SU-DHL-6 (cell line): ENCODE data around the gene RASSF1.

ENCODE experiments used
- H2AFZ ChIP-seq: fragments of 200-600 bp; sonication (generic); 2 replicates; pipeline ENCODE4 v1.6.1; 2014; ENCODE audit warnings: low read depth, mild to moderate bottlenecking, moderate library complexity, mixed read lengths, antibody characterized with exemption, low read length; ENCODE audit not compliant: severe bottlenecking
- H3F3A ChIP-seq: fragments of 200-600 bp; shearing (Covaris generic); 2 replicates; pipeline ENCODE4 v1.6.0; 2016; ENCODE audit warnings: antibody characterized with exemption, mild to moderate bottlenecking; ENCODE audit not compliant: insufficient read depth
- H3K27ac ChIP-seq: fragments of 200-600 bp; sonication (generic); 2 replicates; pipeline ENCODE4 v1.5.1; 2016; ENCODE audit warnings: low read depth, mild to moderate bottlenecking, low read length, moderate library complexity, mixed read lengths
- H3K27me3 ChIP-seq: fragments of 200-600 bp; sonication (generic), shearing (Covaris generic); 2 replicates; pipeline ENCODE4 v1.6.0; 2014; ENCODE audit warnings: mild to moderate bottlenecking, low read length
- H3K36me3 ChIP-seq: fragments of 200-600 bp; sonication (generic); 2 replicates; pipeline ENCODE4 v1.6.1; 2014; ENCODE audit warnings: mild to moderate bottlenecking, low read length, mixed read lengths
- H3K4me2 ChIP-seq: fragments of 300-600, 200-600 bp; shearing (Covaris generic), sonication (generic); 2 replicates; pipeline ENCODE4 v1.6.0; 2014; ENCODE audit warnings: low read length, low read depth, mild to moderate bottlenecking; ENCODE audit not compliant: poor library complexity, severe bottlenecking
- H3K4me3 ChIP-seq: fragments of 200-600 bp; sonication (generic); 2 replicates; pipeline ENCODE4 v1.5.1; 2014; ENCODE audit warnings: antibody characterized with exemption, low read length, mild to moderate bottlenecking, mixed read lengths; ENCODE audit not compliant: insufficient read depth, poor library complexity, severe bottlenecking
- H3K79me2 ChIP-seq: fragments of 200-600 bp; sonication (generic); 2 replicates; pipeline ENCODE4 v1.6.1; 2014; ENCODE audit warnings: mild to moderate bottlenecking, low read length, moderate library complexity; ENCODE audit not compliant: insufficient read depth
- H3K9ac ChIP-seq: fragments of 200-600 bp; sonication (generic); 2 replicates; pipeline ENCODE4 v1.7.0; 2014; ENCODE audit warnings: mild to moderate bottlenecking, low read length
- H3K9me2 ChIP-seq: fragments of 200-600 bp; sonication (generic); replicated peaks from 2 replicates; pipeline ENCODE4 v1.6.1; 2014; ENCODE audit warnings: low read length; ENCODE audit not compliant: insufficient read depth
- H3K9me3 ChIP-seq: fragments of 200-600 bp; sonication (generic); 2 replicates; pipeline ENCODE4 v1.6.1; 2014; ENCODE audit warnings: low read length, mixed read lengths; ENCODE audit not compliant: insufficient read depth
- H4K20me1 ChIP-seq: fragments of 200-600 bp; sonication (generic); 2 replicates; pipeline ENCODE4 v1.6.1; 2014; ENCODE audit warnings: low read depth, mild to moderate bottlenecking, antibody characterized with exemption, low read length, moderate library complexity, mixed read lengths
- EZH2phosphoT487 ChIP-seq: fragments of 200-600 bp; sonication (generic), shearing (Covaris generic); conservative IDR thresholded peaks from 2 replicates; pipeline ENCODE4 v1.6.1; 2018; ENCODE audit warnings: mild to moderate bottlenecking, antibody characterized with exemption, low read length, moderate library complexity, mixed read lengths
- TF ChIP-seq, protein P1 (sequence below): fragments of 200-600 bp; sonication (generic); IDR thresholded peaks from one replicate; pipeline ENCODE4 v1.5.1; 2017; ENCODE audit warnings: antibody characterized with exemption, mild to moderate bottlenecking, low read length, moderate library complexity; ENCODE audit not compliant: insufficient read depth, poor library complexity, severe bottlenecking

RASSF1 gene

GRCh38 chr3:50382722-50383121, 42.1 kb upstream of the RASSF1 start:
- Histone ChIP-seq H3K4me2 (no peak overlapping the region), H3K36me3 (no peaks in the 10 kb centered on the region), H4K20me1 (no peaks in the 10 kb centered on the region), H3K9me2 (no peaks in the 10 kb centered on the region), H2AFZ (no peak overlapping the region), H3K4me3 (no peak overlapping the region), H3K9me3 (no peaks in the 10 kb centered on the region), H3K27me3 (no peaks in the 10 kb centered on the region), H3K27ac (no peak overlapping the region), H3K9ac (no peak overlapping the region), H3K79me2 (no peaks in the 10 kb centered on the region), H3F3A (no peaks in the 10 kb centered on the region)
- TF ChIP-seq, protein P1, sequence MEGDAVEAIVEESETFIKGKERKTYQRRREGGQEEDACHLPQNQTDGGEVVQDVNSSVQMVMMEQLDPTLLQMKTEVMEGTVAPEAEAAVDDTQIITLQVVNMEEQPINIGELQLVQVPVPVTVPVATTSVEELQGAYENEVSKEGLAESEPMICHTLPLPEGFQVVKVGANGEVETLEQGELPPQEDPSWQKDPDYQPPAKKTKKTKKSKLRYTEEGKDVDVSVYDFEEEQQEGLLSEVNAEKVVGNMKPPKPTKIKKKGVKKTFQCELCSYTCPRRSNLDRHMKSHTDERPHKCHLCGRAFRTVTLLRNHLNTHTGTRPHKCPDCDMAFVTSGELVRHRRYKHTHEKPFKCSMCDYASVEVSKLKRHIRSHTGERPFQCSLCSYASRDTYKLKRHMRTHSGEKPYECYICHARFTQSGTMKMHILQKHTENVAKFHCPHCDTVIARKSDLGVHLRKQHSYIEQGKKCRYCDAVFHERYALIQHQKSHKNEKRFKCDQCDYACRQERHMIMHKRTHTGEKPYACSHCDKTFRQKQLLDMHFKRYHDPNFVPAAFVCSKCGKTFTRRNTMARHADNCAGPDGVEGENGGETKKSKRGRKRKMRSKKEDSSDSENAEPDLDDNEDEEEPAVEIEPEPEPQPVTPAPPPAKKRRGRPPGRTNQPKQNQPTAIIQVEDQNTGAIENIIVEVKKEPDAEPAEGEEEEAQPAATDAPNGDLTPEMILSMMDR = no peak
- no peak for TF ChIP-seq EZH2phosphoT487

DNA sequence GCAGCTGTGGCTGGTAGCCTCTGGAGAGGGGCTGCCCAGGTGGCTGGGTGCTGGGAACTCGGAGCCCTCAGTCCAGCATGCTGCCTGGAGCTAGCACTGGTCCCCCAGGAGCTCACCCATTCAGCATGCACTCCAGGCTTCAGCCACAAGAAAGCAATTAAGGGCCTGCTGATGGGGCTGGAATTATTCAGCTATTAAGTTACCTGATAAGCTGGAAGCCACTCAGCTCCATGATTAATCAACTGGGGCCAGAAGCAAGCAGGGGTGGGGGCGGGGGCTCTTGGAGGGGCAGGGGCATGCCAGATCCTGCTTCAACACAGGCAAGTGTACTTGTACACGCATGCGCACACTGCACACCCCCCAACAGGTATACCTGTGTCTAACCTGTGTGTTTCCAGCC, 40.7 kb upstream of the RASSF1 start:
- Histone ChIP-seq H3K79me2 (no peaks in the 10 kb centered on the region), H3K27ac (no peak overlapping the region), H3F3A (no peaks in the 10 kb centered on the region), H3K27me3 (no peaks in the 10 kb centered on the region), H4K20me1 (no peaks in the 10 kb centered on the region), H3K4me3 (no peak overlapping the region), H3K36me3 (no peaks in the 10 kb centered on the region), H3K9me2 (no peaks in the 10 kb centered on the region), H3K9ac (no peak overlapping the region), H2AFZ (no peak overlapping the region), H3K4me2 (no peak overlapping the region), H3K9me3 (no peaks in the 10 kb centered on the region)
- TF ChIP-seq EZH2phosphoT487 = no peak
- TF ChIP-seq, protein P1 = no peak

GRCh38 chr3:50380405-50381085, 39.9 kb upstream of the RASSF1 start:
- Histone ChIP-seq H3K9me3 (no peaks in the 10 kb centered on the region), H2AFZ (no peak overlapping the region), H3K4me3 (no peak overlapping the region), H3K27ac (no peak overlapping the region), H3K36me3 (no peaks in the 10 kb centered on the region), H3K4me2 (no peak overlapping the region), H3F3A (no peaks in the 10 kb centered on the region), H3K9me2 (no peaks in the 10 kb centered on the region), H3K27me3 (no peaks in the 10 kb centered on the region), H4K20me1 (no peaks in the 10 kb centered on the region), H3K9ac (no peak overlapping the region), H3K79me2 (no peaks in the 10 kb centered on the region)
- TF ChIP-seq, protein P1 = no peak
- TF ChIP-seq EZH2phosphoT487 = no peak
